ENCODE data around the gene LDLRAD4.

The LDLRAD4 gene

DNA sequence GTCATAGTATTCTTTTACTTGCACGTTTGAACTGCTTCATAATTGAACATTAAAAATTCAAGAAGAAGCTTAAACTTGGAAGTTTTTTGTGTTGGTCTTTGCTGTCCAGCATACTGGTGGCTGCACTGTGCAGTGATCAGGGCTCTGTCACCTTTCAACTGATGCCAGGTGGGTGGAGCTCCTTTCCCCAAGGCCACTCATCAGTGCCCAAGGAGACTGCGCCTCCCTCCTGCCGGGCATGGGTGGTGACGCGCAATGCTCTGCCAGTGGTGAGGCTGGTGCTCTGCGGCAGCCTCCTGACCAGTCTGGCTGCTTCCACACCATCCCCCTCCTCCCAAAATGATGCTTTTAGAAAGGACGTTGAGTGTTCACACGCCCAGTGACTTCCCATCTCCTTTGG, 16.0 kb upstream of the LDLRAD4 start:
- DNase-seq (ENCODE audit: low spot score): no peak

DNA sequence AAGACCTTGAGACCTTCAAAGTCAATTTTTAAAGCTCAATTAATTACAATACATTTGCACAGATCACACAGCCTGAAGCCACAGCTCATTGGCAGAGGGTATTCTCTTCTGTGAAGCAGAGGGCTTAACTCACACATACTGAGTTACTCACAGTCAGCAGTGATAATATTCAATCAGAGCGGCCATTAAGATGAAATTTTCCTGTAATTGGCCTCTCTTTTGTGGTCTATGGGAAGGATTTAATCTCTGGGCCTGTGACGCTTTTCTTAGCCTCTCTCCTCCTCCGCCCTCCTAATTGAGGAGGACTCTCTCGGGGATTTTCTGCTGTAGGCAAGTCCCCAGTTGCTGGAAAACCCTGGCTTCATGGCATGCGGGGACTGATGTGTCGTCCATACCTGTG, 12.3 kb upstream of the LDLRAD4 start:
- no peak for DNase-seq (ENCODE audit: low spot score)

DNA sequence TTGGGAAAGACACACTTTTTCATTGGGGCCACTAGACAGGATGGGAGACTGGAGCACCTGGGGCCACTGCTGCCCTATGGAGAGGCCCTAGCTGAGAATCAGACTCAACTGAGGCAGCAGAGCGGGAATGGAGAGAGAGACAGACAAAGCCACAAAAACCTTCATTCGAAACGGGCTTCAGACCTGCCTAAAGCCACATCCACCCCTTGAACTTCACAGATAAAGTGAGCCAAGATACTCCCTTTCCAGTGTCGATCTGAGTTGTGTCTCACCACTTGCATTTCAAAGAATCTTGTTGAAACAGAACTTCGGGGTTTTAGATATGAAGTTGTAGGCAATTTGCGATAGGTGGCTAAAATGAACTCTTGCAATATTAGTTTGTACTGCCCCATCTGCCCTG, 11.3 kb upstream of the LDLRAD4 start:
- no peak for DNase-seq (ENCODE audit: low spot score)

DNA sequence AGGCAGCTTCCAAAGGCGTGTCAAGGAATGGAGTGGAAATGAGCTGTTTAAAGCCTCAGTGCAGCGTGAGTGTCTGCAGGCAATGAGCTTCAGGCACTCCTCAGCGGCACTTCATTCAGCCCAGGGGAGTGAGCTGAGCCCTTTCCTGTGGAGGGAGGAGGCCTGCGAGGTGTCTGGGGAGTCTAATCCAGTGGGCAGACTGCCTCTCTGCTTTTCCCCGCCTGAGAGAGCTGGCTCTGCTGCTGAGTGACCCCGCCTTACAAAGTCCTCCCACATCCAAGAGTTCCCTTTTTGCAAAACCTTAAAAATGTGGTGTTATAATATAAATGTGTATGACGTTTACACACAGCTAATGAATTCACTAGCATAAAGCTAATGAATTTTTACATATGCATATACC, 7.0 kb upstream of the LDLRAD4 start:
- DNase-seq (ENCODE audit: low spot score): no peak

DNA sequence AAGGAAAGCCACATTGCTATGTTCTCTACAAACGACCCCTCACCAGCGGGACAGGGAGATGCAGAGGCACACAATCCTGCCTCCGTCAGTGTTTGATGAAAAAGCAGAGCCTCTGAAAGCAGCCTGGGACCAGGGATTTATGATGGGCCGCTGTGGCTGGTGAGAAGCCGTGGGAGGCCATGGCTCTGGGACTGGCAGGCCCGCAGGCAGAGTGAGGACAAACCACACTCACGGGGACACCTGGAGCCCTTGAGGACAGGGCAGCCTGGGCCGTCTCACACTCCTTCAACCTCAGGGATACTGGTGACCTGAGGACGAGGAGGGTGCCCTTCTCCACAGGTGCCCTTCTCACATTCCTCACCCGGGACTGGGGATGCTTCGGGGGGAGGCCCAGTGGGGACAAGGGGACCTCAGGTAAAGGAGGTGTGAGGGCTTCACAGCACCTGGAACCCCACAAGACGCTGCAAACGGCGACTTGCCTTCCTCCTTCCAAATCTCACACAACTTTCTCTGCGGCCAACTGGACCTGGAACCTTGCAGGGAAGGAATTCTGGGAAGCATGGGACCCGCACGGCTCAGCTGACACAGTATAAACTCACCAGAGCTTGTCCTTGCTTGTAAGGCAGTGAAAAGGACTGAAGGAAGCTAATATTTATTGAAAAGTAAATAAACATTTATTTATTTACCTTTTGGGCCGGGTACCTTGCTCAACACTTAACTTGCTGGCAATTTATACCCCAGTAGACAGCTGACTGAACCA, 5.3 kb upstream of the LDLRAD4 start:
- no peak for DNase-seq (ENCODE audit: low spot score)

DNA sequence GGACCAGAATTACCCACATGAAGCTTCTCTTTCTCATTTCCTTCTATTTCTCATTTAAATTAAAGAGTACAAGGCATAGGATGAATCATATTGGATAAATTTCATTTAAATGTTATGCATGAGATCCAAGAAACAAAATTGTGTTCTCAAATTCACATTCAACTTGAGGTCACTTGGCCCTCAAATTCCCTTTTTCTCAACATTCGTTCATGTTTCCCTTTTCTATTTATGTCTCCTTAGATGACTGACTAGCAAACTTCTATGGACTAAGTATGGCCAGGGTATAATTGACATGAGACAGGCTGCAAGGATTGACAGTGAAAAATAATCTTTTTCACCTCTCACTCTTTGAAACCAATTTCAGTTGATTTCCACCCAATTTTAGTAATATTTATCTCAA, 4.0 kb upstream of the LDLRAD4 start:
- no peak for DNase-seq (ENCODE audit: low spot score)

DNA sequence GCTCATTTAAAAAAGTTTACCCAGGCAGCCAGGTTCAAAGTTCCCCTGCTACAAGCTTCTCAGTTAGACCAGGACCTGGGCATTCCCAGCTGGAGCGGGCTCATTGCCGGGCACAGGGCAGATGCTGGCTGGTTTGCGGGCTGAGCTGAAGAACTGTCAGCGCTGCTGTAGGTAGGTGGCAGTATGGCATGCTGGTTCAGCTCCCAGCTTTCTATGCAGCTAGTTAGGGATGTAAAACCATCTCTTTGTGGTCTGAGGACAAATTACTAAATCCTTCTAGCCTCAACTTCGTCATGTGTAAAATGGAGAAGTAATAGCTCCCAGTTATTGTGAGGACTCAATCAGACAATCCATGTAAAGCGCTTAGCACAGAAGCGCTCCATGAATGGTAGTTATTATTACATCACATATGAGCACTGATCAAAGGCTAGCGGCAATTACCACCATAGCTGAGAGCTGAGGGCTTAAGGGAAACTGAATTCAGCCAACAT, 2.4 kb upstream of the LDLRAD4 start:
- DNase-seq (ENCODE audit: low spot score): peak; percentile 53

DNA sequence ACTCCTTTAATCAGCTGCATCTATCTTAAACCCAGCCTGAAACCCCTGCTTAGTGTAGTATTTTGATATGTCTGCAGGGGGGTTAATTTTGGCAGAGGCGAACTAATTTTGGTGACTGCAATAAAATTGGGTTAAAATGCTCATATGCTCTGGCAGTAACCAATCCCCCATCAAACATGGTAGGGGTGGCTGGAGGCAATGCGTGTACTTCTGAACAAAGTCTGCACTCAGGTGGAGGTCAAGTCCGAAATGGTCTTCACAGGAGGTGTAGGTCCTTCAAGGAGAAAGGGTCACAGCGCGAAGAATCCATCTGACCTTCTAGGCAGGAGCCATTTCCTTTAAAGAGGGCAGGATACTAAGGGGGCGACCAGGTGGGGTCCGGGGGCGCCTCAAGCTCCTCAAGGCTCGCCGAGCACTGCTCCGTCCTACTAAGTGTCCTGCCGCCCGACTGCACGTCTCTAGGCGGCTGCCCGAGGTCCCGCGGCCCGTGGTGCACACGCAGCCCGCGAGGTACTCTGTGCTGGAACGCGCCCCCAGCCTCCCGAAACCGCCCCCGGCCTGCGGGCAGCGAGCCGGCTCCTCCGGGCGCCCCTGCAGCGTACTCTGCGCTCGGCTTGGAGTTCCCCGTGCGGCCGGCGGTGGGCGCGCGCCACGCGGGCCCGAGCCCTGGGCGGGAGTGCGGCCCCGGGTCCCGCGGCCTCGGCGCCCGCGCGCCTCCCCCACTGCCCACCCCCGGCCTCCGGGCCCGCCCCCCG, 1.7 kb upstream of the LDLRAD4 start:
- no peak for DNase-seq (ENCODE audit: low spot score)

DNA sequence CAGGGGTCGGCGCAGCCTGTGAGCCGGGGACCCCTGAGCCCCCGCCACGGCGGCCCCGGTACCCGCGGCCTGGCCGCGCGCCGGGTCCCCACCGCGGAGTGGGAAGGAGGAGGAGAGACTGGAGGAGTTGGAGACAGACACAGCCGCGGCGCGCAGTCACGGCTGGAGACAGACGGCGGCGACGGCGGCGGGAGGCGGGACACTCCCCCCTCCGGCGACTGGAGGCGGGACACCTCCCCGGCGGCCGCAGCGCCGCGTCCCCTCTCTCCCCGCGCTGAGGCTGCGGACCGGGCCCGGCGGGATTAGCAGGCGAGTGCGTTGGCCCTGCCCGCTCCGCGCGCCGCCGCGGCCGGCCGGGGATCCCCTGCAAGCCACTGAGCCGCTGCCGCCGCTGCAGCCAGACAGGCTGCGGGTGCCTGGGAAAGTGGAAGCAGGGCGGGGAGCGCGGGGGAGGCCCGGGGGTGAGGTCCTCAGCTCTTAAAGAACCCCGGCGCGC, 1.0 kb upstream of the LDLRAD4 start:
- no peak for DNase-seq (ENCODE audit: low spot score)

DNA sequence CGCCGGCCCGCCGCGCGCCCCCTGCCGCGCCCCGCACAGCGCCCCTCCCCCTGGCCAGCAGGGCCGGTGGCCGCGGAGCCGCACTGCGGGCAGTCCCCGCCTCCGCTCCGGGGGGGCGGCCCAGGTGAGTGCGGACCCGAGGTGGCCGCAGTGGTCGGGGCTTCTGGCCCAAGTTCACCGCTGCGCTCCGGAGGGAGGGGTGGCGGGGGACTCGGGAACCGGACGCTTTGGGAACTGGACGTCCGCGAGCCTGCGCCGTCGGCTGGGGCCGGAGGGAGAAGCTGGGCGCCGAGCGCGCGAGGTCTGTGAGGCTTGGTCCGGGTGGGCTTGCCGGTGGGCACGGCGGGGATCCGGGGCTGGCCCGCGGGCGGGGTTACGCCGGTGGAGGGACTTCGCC, 591 bp upstream of the LDLRAD4 start:
- DNase-seq (ENCODE audit: low spot score): no peak

DNA sequence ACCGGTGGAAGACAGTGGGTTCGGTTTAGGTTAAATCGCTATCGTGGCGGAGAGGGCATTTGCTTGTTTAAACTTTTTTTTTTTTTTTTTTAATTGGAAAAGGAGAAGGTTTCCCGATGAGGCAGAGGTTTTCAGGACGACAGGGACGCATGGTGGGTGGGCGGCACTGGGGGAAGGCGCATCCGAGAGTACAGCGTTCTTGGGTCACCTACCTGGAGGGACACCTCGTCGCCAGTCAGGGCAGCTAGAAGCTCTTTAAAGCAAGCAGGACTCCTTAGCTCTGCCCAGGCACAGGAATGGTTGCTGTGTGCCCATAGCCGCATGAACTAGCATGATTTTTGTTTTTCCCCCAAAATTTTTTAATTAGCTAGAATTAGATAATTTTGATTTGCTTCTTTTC, 437 bp downstream of the LDLRAD4 start:
- no peak for DNase-seq (ENCODE audit: low spot score)

DNA sequence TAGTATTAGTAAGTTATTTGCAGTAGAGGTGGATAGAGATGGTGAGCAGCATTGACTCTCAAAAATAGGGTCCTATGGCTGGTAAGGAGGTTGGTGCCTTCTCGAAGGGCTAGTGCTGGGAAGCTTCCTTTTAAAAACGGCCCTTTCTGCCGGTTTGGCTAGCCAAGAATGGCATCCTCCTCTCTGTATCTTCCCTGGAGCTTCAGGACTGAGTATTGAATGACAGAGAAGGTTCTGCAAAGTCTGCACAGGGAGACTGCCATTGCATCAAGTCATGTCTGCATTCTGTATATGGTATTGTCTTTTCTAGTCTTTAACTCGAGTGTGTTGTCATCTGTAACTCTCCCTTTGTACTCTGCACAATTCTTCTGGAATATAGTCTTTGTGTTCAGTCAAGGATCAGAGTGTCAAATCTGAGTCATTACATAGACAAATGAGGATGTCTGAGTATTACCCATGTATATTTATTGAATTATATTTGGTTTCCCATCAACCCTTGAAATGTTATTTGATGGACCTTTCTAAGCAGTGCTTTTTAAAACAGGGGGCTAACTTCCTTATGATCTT, 1.1 kb downstream of the LDLRAD4 start:
- no peak for DNase-seq (ENCODE audit: low spot score)

DNA sequence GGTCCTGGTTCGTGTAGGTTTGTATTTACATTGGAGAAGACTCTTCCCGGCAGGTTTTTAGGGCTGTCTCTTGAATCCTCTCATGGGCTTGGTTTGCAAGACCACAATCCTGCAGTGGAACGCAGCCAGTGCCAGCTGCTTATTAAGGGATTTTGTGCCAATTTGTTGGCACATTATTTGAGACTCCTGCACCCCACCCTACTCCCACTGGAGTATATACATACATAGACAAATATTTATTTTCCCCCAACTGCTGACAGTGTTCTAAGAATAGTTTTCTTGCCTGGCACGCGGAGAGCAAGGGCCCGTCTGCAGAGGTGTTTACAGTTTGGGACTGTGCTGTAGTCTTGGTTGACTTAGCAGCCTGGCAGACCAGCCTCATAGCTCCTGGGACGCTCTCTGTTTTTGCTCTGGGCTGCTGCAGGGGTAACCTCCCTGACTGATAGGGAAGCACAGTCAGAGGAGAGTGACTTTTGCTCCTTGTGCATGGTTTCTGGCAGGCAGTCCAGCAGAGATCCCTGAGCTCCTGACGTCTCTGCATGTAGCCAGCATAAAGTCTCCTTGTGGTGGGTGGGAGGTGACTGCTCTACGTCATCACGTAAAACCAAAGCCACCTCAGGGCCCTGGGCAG, 1.9 kb downstream of the LDLRAD4 start:
- DNase-seq (ENCODE audit: low spot score): no peak

DNA sequence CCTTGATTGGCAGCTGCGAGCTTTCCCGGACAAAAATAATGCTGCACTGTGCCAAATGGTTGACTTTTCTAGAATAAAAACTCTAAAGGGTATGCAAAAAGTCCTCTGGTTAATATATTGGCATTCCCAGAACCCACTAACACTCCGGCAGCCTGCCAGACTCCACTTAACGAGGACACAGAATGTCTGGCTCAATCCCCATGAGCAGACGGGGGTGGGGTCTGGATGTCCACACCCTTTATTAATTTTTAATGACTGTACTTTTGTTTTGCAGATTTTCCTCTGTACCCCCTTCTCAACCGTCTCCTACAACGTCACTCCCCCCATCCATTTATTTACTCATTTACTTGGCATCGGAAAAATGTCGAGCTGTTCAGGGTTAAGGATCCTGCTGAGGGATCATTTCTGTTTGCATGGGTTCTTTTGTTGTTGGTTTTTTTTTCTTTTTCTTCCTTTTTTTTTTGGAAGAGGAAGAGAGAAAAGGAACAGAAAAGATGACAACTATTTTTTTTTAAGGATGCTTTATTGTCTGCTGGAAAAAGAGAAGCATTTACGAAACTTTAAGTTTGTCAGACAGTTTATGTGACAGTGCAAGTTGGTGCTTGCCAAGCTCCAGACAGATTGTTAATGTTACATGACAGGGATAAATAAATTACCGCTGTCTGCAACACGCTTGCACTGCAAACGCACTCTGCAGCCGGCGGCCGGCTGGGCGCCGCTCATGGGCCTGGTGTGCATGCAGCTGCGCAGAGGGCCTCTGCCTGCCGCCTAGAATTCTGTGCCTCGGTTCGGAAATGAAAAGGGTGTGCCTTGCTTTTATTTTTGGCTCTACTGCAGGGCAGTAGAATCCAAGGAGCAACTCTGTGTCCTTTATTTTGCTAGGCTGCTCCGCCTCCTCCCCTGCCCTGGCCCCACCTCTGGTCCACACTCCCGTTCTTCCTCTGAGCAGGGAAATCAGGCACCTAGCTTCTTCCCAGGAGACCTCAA, 3.6 kb downstream of the LDLRAD4 start:
- DNase-seq (ENCODE audit: low spot score): no peak

DNA sequence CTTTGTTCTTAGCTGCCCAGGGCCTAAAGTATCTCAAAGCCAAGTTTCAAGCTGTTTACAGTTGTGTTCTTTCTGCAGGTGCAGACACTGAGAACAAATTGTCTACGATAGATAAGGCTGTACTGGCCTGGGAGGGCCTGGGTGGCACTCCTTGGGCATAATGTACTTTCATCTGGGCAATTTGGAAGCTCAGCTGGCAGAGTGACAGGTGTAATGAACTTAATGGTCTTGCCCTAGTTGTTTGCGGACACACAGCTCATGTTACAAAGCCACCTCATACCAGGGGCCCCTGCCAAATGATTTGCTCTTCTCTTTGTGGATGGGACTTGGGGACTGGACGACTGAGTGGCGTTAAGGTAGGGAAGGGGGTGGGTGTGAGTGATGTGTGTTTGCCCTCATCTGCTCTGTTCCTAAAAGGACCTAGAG, 4.3 kb downstream of the LDLRAD4 start:
- DNase-seq (ENCODE audit: low spot score): no peak

DNA sequence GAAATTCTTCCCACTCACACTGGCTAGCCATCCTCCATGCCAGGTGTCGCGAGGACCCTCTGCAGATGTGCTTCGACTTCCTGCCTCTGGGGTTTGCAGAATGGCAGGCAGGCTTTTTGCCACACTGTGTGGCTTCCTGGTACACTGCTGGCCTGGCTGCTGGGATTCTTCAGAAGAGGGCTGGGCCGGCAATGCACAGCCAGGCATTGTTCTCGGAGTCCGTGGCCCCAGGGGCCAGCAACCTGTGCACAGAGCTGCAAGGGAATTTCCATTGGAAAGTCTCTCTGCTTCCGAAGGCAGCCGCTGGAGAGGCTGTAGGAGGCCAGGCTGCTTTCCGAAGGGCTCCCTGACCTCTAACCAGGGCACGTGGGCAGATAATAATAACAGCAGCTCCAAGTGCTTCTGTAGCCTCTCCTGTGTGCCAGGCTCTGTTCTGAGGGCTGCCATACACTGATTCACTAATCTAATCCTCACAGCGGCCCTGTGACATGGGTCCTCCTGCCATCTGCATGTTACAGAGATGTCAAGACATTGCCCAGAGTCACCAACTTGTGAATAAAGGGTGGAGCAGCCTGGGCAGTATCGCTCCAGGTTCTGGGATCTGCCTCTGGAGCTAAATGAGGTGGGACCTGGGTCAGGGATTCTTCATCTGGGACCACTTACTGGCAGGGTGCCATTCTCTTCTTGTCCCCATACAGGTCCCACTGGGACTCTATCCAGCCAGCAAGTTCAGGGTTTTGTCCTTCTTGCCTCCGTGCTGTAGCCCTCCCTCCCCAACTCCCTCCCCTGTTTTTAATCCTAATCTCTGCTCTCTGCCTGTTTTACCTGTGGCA, 5.0 kb downstream of the LDLRAD4 start:
- DNase-seq (ENCODE audit: low spot score): no peak

DNA sequence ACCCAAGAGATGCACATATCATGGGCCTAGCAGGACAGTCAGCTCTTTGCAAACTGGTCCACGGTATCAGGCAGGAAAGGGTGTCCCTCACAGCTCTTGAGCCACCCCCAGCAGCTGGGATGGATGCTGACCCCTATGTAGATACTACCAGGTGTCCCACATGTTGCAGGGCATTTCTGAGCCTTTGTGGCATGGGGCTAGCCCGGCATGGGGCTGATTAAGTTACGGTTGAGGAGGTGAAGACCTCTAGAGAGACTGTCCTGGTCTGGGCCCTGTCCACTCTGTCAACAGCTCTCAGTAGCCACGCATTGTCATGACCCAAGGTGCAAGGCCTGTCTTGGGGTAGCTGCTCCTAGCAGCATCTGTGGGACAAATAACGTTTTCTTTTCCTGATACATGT, 6.7 kb downstream of the LDLRAD4 start:
- DNase-seq (ENCODE audit: low spot score): no peak

DNA sequence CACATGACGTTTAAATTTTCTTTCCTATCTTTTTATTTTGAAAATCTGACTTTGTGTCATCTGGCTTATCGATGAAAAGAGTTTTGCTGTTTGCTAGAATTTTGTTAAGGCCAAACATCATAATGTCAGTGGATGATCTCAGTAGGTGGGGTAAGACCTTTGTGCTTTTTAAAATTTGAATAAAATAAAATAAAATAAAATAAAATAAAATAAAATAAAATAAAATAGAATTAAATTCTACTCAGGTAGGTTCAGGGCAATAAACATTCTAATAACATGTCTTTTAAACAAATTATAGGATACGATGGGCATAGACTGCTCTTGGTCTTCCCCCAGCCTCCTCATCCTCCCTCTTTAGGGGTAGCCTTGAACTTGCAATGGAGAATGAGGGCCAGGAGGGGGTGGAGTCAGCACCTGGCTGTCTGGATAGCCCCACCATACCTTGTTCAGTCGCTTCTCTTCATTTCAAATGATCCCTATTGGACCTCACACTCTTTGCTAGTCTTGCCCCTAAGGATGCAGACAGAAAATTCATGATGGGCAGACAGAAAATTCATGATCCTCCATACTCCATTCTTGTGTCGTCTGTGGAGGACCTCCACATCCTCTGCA, 8.1 kb downstream of the LDLRAD4 start:
- DNase-seq (ENCODE audit: low spot score): no peak

DNA sequence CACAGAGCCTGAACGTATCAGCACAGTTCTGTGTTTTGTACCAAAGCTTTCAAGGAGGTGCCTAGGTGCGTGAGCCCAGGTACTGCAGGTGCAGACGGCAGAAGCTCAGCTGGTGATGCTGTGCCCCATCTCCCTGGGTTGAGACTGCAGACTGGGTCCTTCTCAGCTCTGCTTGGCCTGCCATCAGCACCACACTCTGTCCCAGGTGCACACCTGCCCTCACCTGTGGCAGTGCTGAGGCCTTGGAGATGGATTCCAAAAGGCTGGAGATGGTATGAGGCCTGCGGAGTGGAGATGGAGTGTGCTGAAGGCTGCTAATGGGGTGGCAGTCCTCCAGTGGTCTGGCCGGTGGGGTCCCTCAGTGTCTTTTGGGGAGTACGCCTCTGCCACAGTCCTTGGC, 9.3 kb downstream of the LDLRAD4 start:
- no peak for DNase-seq (ENCODE audit: low spot score)
